PC-9 (cell line): ENCODE data around the gene CACNB1.

Source experiments
- CTCF ChIP-seq: fragments of 200-600 bp; sonication (generic); conservative IDR thresholded peaks from 2 replicates; pipeline ENCODE4 v1.6.1; 2017; ENCODE audit warnings: mixed run types, antibody characterized with exemption, mild to moderate bottlenecking, moderate library complexity
- EZH2 ChIP-seq: fragments of 200-600 bp; sonication (generic); IDR thresholded peaks from 2 replicates; pipeline ENCODE4 v1.8.0; 2017; ENCODE audit warnings: antibody characterized with exemption, low read depth

GRCh38 chr17:39197380-39198185 lies at the start of gene CACNB1:
- no peak for TF ChIP-seq CTCF
- no peak for TF ChIP-seq EZH2
